Ovary (tissue), 9 donors: Measurements from ENCODE around the gene CERK. TPM values are rescaled to one million over a fixed set of nuclear protein-coding genes. Genes with fewer than 3 reads are reported as not detected.

Experiments used
- DNase-seq, 5 donors: peaks; one replicate each; pipeline ENCODE4 v3.0.0-alpha.2; 2019 to 2020
- H3K27ac ChIP-seq, 2 donors: fragments of 200-600 bp; one replicate each; pipeline versions ENCODE4 v1.5.1 to v1.8.0; 2019 to 2022
- H3K27me3 ChIP-seq: fragments of 200-600 bp; one replicate; pipeline ENCODE4 v1.8.0; 2022
- H3K36me3 ChIP-seq: fragments of 200-600 bp; sonication (generic); one replicate; pipeline ENCODE4 v1.5.1; 2019
- H3K4me1 ChIP-seq: one replicate; pipeline ENCODE4 v1.8.1; 2013; ENCODE audit warnings: mild to moderate bottlenecking, moderate library complexity; ENCODE audit not compliant: insufficient read depth
- H3K4me3 ChIP-seq: fragments of 200-600 bp; sonication (generic); one replicate; pipeline ENCODE4 v1.5.1; 2017
- H3K9me3 ChIP-seq, 2 donors: fragments of 200-600 bp in 1 of 2; sonication (generic) in 1 of 2; one replicate each; pipeline versions ENCODE4 v1.5.1 to v1.8.1; 2013 to 2019; ENCODE audit warnings: mild to moderate bottlenecking in 1 of 2, moderate library complexity in 1 of 2
- CTCF ChIP-seq, 3 donors: fragments of 450-650 bp in 2 of 3; fragments of 200-600 bp in 1 of 3; IDR thresholded peaks; one replicate each; pipeline versions ENCODE4 v1.5.1 to v1.8.0; 2016 to 2022; ENCODE audit warnings: antibody characterized with exemption in 3 of 3, mild to moderate bottlenecking in 1 of 3
- EP300 ChIP-seq: sonication (generic); formaldehyde crosslinking; IDR thresholded peaks from one replicate; pipeline ENCODE4 v1.6.1; 2017; ENCODE audit warnings: antibody characterized with exemption
- POLR2A ChIP-seq: fragments of 450-650 bp; IDR thresholded peaks from one replicate; pipeline ENCODE4 v1.6.1; 2017; ENCODE audit warnings: antibody characterized with exemption, mild to moderate bottlenecking, moderate library complexity
- WGBS, 3 donors: extraction: QIAGEN DNeasy Blood & Tissue Kit in 1 of 3; methylation state at CpG; one replicate each; pipeline versions ENCODE4 v1.1.5 to v1.1.7; 2013 to 2017; 5-methylcytosine and 5-hydroxymethylcytosine counted together
- intact Hi-C, 4 donors: fragments of 100-400 bp; cut with DNase I; formaldehyde crosslinking; loops; one replicate each; pipeline versions ENCODE4 v1.11.0 to v1.15.1; 2022 to 2023
- polyA plus RNA-seq, 2 donors: library from polyadenylated mRNA; stranded (reverse); fragments of 200-250 nt in 1 of 2; fragments of 350-450 nt in 1 of 2; fragmentation: Illumina TruSeq in 1 of 2; extraction: RNeasy Lipid Tissue Mini Kit (QIAGEN cat#74804) in 1 of 2; gene quantifications; one replicate each; pipeline ENCODE4 v1.2.3, GENCODE V29; 2013 to 2014
- total RNA-seq, 7 donors: library from RNA; depleted of rRNA in 2 of 7; stranded (reverse); fragments of >200 nt in 2 of 7; fragmentation: NEBNext Ultra II Directional in 3 of 7; extraction: Animal tissue kit (Norgen Biotek cat#: 25700) in 3 of 7; gene quantifications; one replicate each; pipeline versions ENCODE4 v1.1.0 to v1.2.4, GENCODE V29; 2016 to 2023
- donor health status: DM: no; HTN: no; CAD: no; lungs with moderate emphysema.
- donor health status: DM: no; HTN: no; CAD: no.
- donor health status: Bipolar disorder and iron deficiency.
- donor health status: DM: yes; HTN: yes; CAD: no.
- donor health status: DM: no; HTN: no; CAD: no.
- donor health status: DM: yes; HTN: yes; CAD: no.

Gene CERK
- total and polyA plus RNA-seq, 9 donors = 27.1 to 71.1 (median 46.8) TPM

- Histone ChIP-seq H3K4me3 (no peak overlapping the region), H3K27me3 (no peaks in the 10 kb centered on the region), H3K9me3 (no peaks in the 10 kb centered on the region), H3K4me1 (no peaks in the 10 kb centered on the region), H3K36me3 (no peaks in the 10 kb centered on the region), H3K27ac (no peak overlapping the region)
- WGBS, 3 donors = 86 to 92% (median 89%) methylated on average over 25 to 26 of the region's 26 CpGs
- no peak for TF ChIP-seq CTCF (IDR thresholded peaks at IDR 0.05)
- no peak for TF ChIP-seq EP300
- no peak for TF ChIP-seq POLR2A
- DNase-seq = no peak
- intact Hi-C loops = loop anchor here in 1 of 4 donors (10.0 kb wide), 1 partner anchor 88 kb away; no protein-coding TSS in a partner anchor
Observed at GRCh38 chr22:46663001-46663400, 75.1 kb downstream of the CERK start.

GRCh38 chr22:46662226-46662625 is 75.8 kb downstream of the CERK start:
- Histone ChIP-seq H3K4me1 (no peaks in the 10 kb centered on the region), H3K4me3 (no peak overlapping the region), H3K27ac (no peak overlapping the region), H3K36me3 (no peaks in the 10 kb centered on the region), H3K27me3 (no peaks in the 10 kb centered on the region), H3K9me3 (no peaks in the 10 kb centered on the region)
- intact Hi-C loops = loop anchor here in 1 of 4 donors (10.0 kb wide), 1 partner anchor 87 kb away; no protein-coding TSS in a partner anchor
- 86 to 88% (median 88%) methylated on average over 14 to 15 of the region's 15 CpGs for WGBS, 3 donors
- no peak for TF ChIP-seq EP300
- TF ChIP-seq POLR2A = no peak
- no peak for TF ChIP-seq CTCF (IDR thresholded peaks at IDR 0.05)
- no peak for DNase-seq

GRCh38 chr22:46661221-46661851 is 76.7 kb downstream of the CERK start:
- H3K27me3 ChIP-seq = no peaks in the 10 kb centered on the region
- H3K27ac ChIP-seq = no peak overlapping the region
- no peak overlapping the region for H3K4me3 ChIP-seq
- no peaks in the 10 kb centered on the region for H3K9me3 ChIP-seq
- TF ChIP-seq EP300 = no peak
- no peak for TF ChIP-seq CTCF (IDR thresholded peaks at IDR 0.05)
- no peak for TF ChIP-seq POLR2A
- no peaks in the 10 kb centered on the region for H3K4me1 ChIP-seq
- intact Hi-C loops = loop anchor here in 1 of 4 donors (10.0 kb wide), 1 partner anchor 87 kb away; no protein-coding TSS in a partner anchor
- no peaks in the 10 kb centered on the region for H3K36me3 ChIP-seq
- no peak for DNase-seq
- 80 to 85% (median 84%) methylated on average over 22 of the region's 22 CpGs for WGBS, 3 donors

GRCh38 chr22:46660604-46661201 is 77.3 kb downstream of the CERK start:
- no peak overlapping the region for H3K4me3 ChIP-seq
- no peaks in the 10 kb centered on the region for H3K9me3 ChIP-seq
- no peak for DNase-seq
- H3K27ac ChIP-seq = no peak overlapping the region
- no peaks in the 10 kb centered on the region for H3K27me3 ChIP-seq
- H3K4me1 ChIP-seq = no peaks in the 10 kb centered on the region
- no peaks in the 10 kb centered on the region for H3K36me3 ChIP-seq
- WGBS, 3 donors = 56 to 70% (median 59%) methylated on average over 11 of the region's 11 CpGs
- TF ChIP-seq EP300 = no peak
- TF ChIP-seq CTCF (IDR thresholded peaks at IDR 0.05) = no peak
- no peak for TF ChIP-seq POLR2A
- intact Hi-C loops = loop anchor here in 1 of 4 donors (10.0 kb wide), 1 partner anchor 86 kb away; no protein-coding TSS in a partner anchor
